Right kidney (tissue), 9 donors: ENCODE results near the gene LRRC58.
"Not testable (repeated sequence)": the region's sequence is repeated elsewhere in the genome, so short reads cannot be mapped to it uniquely, and the experiment has no call there.

ENCODE experiments used
- DNase-seq: peaks from one replicate; pipeline ENCODE4 v3.0.0-alpha.2; 2016
- long read RNA-seq, 8 donors: transcript quantifications; one replicate each; lab custom pipeline, GENCODE V29; 2026

Gene LRRC58
- long read RNA-seq, donor 1, full-length matches to known transcripts: 7 of 7 reads
- long read RNA-seq, donor 1, partial matches to known transcripts: 0 of 7 reads
- long read RNA-seq, donor 1, other reads (novel, unspliced or antisense): 0 of 7 reads
- long read RNA-seq, donor 2, full-length matches to known transcripts: 3 of 3 reads
- long read RNA-seq, donor 2, partial matches to known transcripts: 0 of 3 reads
- long read RNA-seq, donor 2, other reads (novel, unspliced or antisense): 0 of 3 reads
- long read RNA-seq, donor 3, full-length matches to known transcripts: 7 of 7 reads
- long read RNA-seq, donor 3, partial matches to known transcripts: 0 of 7 reads
- long read RNA-seq, donor 3, other reads (novel, unspliced or antisense): 0 of 7 reads
- long read RNA-seq, donor 4, full-length matches to known transcripts: 7 of 7 reads
- long read RNA-seq, donor 4, partial matches to known transcripts: 0 of 7 reads
- long read RNA-seq, donor 4, other reads (novel, unspliced or antisense): 0 of 7 reads
- long read RNA-seq, donor 5, full-length matches to known transcripts: 5 of 5 reads
- long read RNA-seq, donor 5, partial matches to known transcripts: 0 of 5 reads
- long read RNA-seq, donor 5, other reads (novel, unspliced or antisense): 0 of 5 reads
- long read RNA-seq, donor 6, full-length matches to known transcripts: 16 of 16 reads
- long read RNA-seq, donor 6, partial matches to known transcripts: 0 of 16 reads
- long read RNA-seq, donor 6, other reads (novel, unspliced or antisense): 0 of 16 reads
- long read RNA-seq, donor 7, full-length matches to known transcripts: 13 of 13 reads
- long read RNA-seq, donor 7, partial matches to known transcripts: 0 of 13 reads
- long read RNA-seq, donor 7, other reads (novel, unspliced or antisense): 0 of 13 reads
- long read RNA-seq, donor 8, full-length matches to known transcripts: 9 of 9 reads
- long read RNA-seq, donor 8, partial matches to known transcripts: 0 of 9 reads
- long read RNA-seq, donor 8, other reads (novel, unspliced or antisense): 0 of 9 reads

- peak; percentile 99 for DNase-seq
These were observed at the start of gene LRRC58 for GRCh38 chr3:120348991-120349854. LRRC58 (minus strand) TSS chr3:120349354; CDS start chr3:120349243, 111 bp downstream.

- DNase-seq: no peak
These were observed 47.3 kb upstream of the LRRC58 start for GRCh38 chr3:120396469-120396868.

GRCh38 chr3:120394347-120394746 is 45.2 kb upstream of the LRRC58 start:
- no peak for DNase-seq

GRCh38 chr3:120393761-120394160 is 44.6 kb upstream of the LRRC58 start:
- no peak for DNase-seq

- DNase-seq: no peak
These were observed 44.1 kb upstream of the LRRC58 start for GRCh38 chr3:120393243-120393642.

GRCh38 chr3:120382941-120383447 is 33.8 kb upstream of the LRRC58 start:
- DNase-seq: no peak

- DNase-seq: no peak
These were observed 32.3 kb upstream of the LRRC58 start for GRCh38 chr3:120381503-120381902.

GRCh38 chr3:120377948-120378347 is 28.8 kb upstream of the LRRC58 start:
- DNase-seq: not testable (repeated sequence)

GRCh38 chr3:120370463-120370862 is 21.3 kb upstream of the LRRC58 start:
- no peak for DNase-seq

- no peak for DNase-seq
These were observed 19.9 kb upstream of the LRRC58 start for GRCh38 chr3:120369037-120369467.

- DNase-seq: no peak
These were observed 19.0 kb upstream of the LRRC58 start for GRCh38 chr3:120368172-120368571.

GRCh38 chr3:120364821-120365220 is 15.7 kb upstream of the LRRC58 start:
- DNase-seq: no peak

- DNase-seq: no peak
These were observed 14.9 kb upstream of the LRRC58 start for GRCh38 chr3:120364101-120364500.

GRCh38 chr3:120357807-120358206 is 8.7 kb upstream of the LRRC58 start:
- no peak for DNase-seq

GRCh38 chr3:120355486-120355885 is 6.3 kb upstream of the LRRC58 start:
- DNase-seq: no peak

- DNase-seq: no peak
These were observed 4.3 kb upstream of the LRRC58 start for GRCh38 chr3:120353463-120353862.

GRCh38 chr3:120352017-120352416 is 2.9 kb upstream of the LRRC58 start:
- no peak for DNase-seq

GRCh38 chr3:120350401-120350941 is 1.3 kb upstream of the LRRC58 start:
- peak; percentile 16 for DNase-seq

- no peak for DNase-seq
These were observed 636 bp upstream of the LRRC58 start for GRCh38 chr3:120349855-120350125.

GRCh38 chr3:120348065-120348990 is 826 bp downstream of the LRRC58 start:
- DNase-seq: no peak

- no peak for DNase-seq
These were observed 4.8 kb downstream of the LRRC58 start for GRCh38 chr3:120344349-120344748.
